Activated T-cell treated with anti-CD3 and anti-CD28 coated beads, Interleukin-2, amount 50 U/mL, for 24 hours (primary cell): ENCODE results near the gene LBR.

ENCODE experiments used
- DNase-seq: peaks from one replicate; pipeline ENCODE4 v3.0.0-alpha.2; 2020
- H3K27ac Mint-ChIP-seq: 2 replicates; pipeline ENCODE4 v1.8.0; 2020; ENCODE audit warnings: mild to moderate bottlenecking, mixed read lengths
- H3K27me3 Mint-ChIP-seq: 2 replicates; pipeline ENCODE4 v1.8.0; 2020; ENCODE audit warnings: mixed read lengths
- H3K36me3 Mint-ChIP-seq: 2 replicates; pipeline ENCODE4 v1.8.0; 2020; ENCODE audit warnings: low read depth, mixed read lengths
- H3K4me1 Mint-ChIP-seq: 2 replicates; pipeline ENCODE4 v1.8.0; 2020; ENCODE audit warnings: low read depth, mixed read lengths
- H3K4me3 Mint-ChIP-seq: 2 replicates; pipeline ENCODE4 v1.8.0; 2020; ENCODE audit warnings: mild to moderate bottlenecking, moderate library complexity, mixed read lengths
- H3K9me3 Mint-ChIP-seq: 2 replicates; pipeline ENCODE4 v1.8.0; 2020; ENCODE audit warnings: mixed read lengths

LBR gene

GRCh38 chr1:225468270-225469020 lies 40.6 kb upstream of the LBR start:
- H3K4me1 Mint-ChIP-seq: peaks cover 38% of the 10 kb centered on the region
- H3K9me3 Mint-ChIP-seq: no peaks in the 10 kb centered on the region
- DNase-seq: peak; percentile 62
- H3K27ac Mint-ChIP-seq: peak overlapping the region; percentile 98
- peak overlapping the region; percentile 91 for H3K4me3 Mint-ChIP-seq
- H3K27me3 Mint-ChIP-seq: no peaks in the 10 kb centered on the region
- peaks cover 3% of the 10 kb centered on the region for H3K36me3 Mint-ChIP-seq

- Mint-ChIP-seq H3K27me3 (no peaks in the 10 kb centered on the region), H3K9me3 (no peaks in the 10 kb centered on the region), H3K4me1 (peaks cover 36% of the 10 kb centered on the region), H3K27ac (peak overlapping the region; percentile 98), H3K4me3 (peak overlapping the region; percentile 91), H3K36me3 (peaks cover 3% of the 10 kb centered on the region)
- DNase-seq: peak; percentile 87
Observed at GRCh38 chr1:225467193-225468020, 39.6 kb upstream of the LBR start.

- peaks cover 3% of the 10 kb centered on the region for H3K36me3 Mint-ChIP-seq
- peak overlapping the region; percentile 98 for H3K27ac Mint-ChIP-seq
- H3K4me1 Mint-ChIP-seq: peaks cover 36% of the 10 kb centered on the region
- H3K27me3 Mint-ChIP-seq: no peaks in the 10 kb centered on the region
- DNase-seq: no peak
- H3K9me3 Mint-ChIP-seq: no peaks in the 10 kb centered on the region
- H3K4me3 Mint-ChIP-seq: peak overlapping the region; percentile 91
Observed at GRCh38 chr1:225466848-225467192, 39.0 kb upstream of the LBR start.

GRCh38 chr1:225465793-225466517 lies 38.1 kb upstream of the LBR start:
- no peaks in the 10 kb centered on the region for H3K27me3 Mint-ChIP-seq
- no peak overlapping the region for H3K4me3 Mint-ChIP-seq
- H3K36me3 Mint-ChIP-seq: peaks cover 3% of the 10 kb centered on the region
- no peak for DNase-seq
- peak overlapping the region; percentile 98 for H3K27ac Mint-ChIP-seq
- H3K4me1 Mint-ChIP-seq: peaks cover 42% of the 10 kb centered on the region
- no peaks in the 10 kb centered on the region for H3K9me3 Mint-ChIP-seq

- peaks cover 51% of the 10 kb centered on the region for H3K4me1 Mint-ChIP-seq
- H3K27ac Mint-ChIP-seq: peak overlapping the region; percentile 81
- H3K4me3 Mint-ChIP-seq: no peak overlapping the region
- H3K27me3 Mint-ChIP-seq: no peaks in the 10 kb centered on the region
- peaks cover 3% of the 10 kb centered on the region for H3K36me3 Mint-ChIP-seq
- DNase-seq: peak; percentile 29
- no peaks in the 10 kb centered on the region for H3K9me3 Mint-ChIP-seq
Observed at GRCh38 chr1:225464851-225465792, 37.3 kb upstream of the LBR start.

- DNase-seq: no peak
- Mint-ChIP-seq H3K27ac (no peak overlapping the region), H3K9me3 (no peaks in the 10 kb centered on the region), H3K4me3 (no peak overlapping the region), H3K36me3 (peaks cover 3% of the 10 kb centered on the region), H3K4me1 (peaks cover 56% of the 10 kb centered on the region), H3K27me3 (no peaks in the 10 kb centered on the region)
Observed at GRCh38 chr1:225462714-225463574, 35.1 kb upstream of the LBR start.

GRCh38 chr1:225462429-225462713 lies 34.5 kb upstream of the LBR start:
- Mint-ChIP-seq H3K4me3 (no peak overlapping the region), H3K27me3 (no peaks in the 10 kb centered on the region), H3K4me1 (peaks cover 54% of the 10 kb centered on the region), H3K27ac (no peak overlapping the region), H3K36me3 (no peaks in the 10 kb centered on the region), H3K9me3 (no peaks in the 10 kb centered on the region)
- no peak for DNase-seq

GRCh38 chr1:225461533-225462428 lies 33.9 kb upstream of the LBR start:
- Mint-ChIP-seq H3K4me3 (no peak overlapping the region), H3K36me3 (no peaks in the 10 kb centered on the region), H3K27me3 (no peaks in the 10 kb centered on the region), H3K4me1 (peaks cover 50% of the 10 kb centered on the region), H3K9me3 (no peaks in the 10 kb centered on the region), H3K27ac (no peak overlapping the region)
- no peak for DNase-seq

GRCh38 chr1:225460737-225461532 lies 33.1 kb upstream of the LBR start:
- DNase-seq: peak; percentile 54
- no peaks in the 10 kb centered on the region for H3K27me3 Mint-ChIP-seq
- peak overlapping the region; percentile 71 for H3K27ac Mint-ChIP-seq
- peaks cover 43% of the 10 kb centered on the region for H3K4me1 Mint-ChIP-seq
- H3K4me3 Mint-ChIP-seq: peak overlapping the region; percentile 18
- no peaks in the 10 kb centered on the region for H3K36me3 Mint-ChIP-seq
- no peaks in the 10 kb centered on the region for H3K9me3 Mint-ChIP-seq

- Mint-ChIP-seq H3K4me1 (peaks cover 42% of the 10 kb centered on the region), H3K36me3 (no peaks in the 10 kb centered on the region), H3K27ac (peak overlapping the region; percentile 71), H3K27me3 (no peaks in the 10 kb centered on the region), H3K9me3 (no peaks in the 10 kb centered on the region), H3K4me3 (peak overlapping the region; percentile 18)
- peak; percentile 32 for DNase-seq
Observed at GRCh38 chr1:225460021-225460736, 32.3 kb upstream of the LBR start.

- no peaks in the 10 kb centered on the region for H3K27me3 Mint-ChIP-seq
- no peaks in the 10 kb centered on the region for H3K9me3 Mint-ChIP-seq
- H3K4me1 Mint-ChIP-seq: peaks cover 58% of the 10 kb centered on the region
- no peak overlapping the region for H3K27ac Mint-ChIP-seq
- H3K36me3 Mint-ChIP-seq: no peaks in the 10 kb centered on the region
- no peak overlapping the region for H3K4me3 Mint-ChIP-seq
- DNase-seq: no peak
Observed at GRCh38 chr1:225458222-225458631, 30.4 kb upstream of the LBR start.
